Measurements from ENCODE around the gene HOXA13.

DNA sequence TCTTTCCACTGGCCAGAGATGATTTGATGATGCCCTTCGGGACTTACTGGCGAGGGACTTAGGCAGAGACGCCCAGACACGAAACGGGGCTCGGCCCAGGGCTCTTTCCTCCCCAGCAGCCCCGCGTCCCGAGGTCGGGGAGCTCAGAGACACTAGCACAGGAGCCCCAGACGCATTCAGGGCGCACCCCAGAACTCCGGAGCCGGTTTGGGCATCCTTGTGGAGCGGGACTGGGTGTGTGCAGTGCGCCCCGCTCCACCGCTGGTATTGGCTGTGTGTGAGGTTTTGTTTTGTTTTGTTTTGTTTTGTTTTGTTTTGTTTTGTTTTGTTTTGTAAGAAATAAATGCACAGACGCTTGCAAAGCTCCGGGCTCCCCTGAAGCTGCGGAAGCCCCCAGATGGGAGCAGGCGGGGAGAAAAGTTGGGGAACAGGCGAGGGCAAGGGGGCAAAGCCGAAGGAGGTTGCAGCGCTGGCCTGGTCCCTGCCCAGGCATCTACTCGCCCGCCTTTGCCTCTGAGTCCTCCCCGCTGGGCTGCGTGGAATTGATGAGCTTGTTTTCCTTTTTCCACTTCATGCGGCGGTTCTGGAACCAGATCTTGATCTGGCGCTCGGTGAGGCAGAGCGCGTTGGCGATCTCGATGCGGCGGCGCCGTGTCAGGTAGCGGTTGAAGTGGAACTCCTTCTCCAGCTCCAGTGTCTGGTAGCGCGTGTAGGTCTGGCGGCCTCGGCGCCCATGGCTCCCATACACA, 54.6 kb downstream of the HOXA13 start:
- TF ChIP-seq MXI1 (conservative IDR thresholded peaks at IDR 0.05; ENCODE audit: poor library complexity, severe bottlenecking) (no peak), POLR2AphosphoS5 (IDR thresholded peaks at IDR 0.05) (no peak), EZH2 (IDR thresholded peaks at IDR 0.05; ENCODE audit: borderline replicate concordance, insufficient read depth, low read length, poor library complexity, severe bottlenecking) (no peak), RAD21 (conservative IDR thresholded peaks at IDR 0.05) (no peak), SMC3 (conservative IDR thresholded peaks at IDR 0.05; ENCODE audit: poor library complexity) (no peak)
- TF ChIP-seq, protein P1, sequence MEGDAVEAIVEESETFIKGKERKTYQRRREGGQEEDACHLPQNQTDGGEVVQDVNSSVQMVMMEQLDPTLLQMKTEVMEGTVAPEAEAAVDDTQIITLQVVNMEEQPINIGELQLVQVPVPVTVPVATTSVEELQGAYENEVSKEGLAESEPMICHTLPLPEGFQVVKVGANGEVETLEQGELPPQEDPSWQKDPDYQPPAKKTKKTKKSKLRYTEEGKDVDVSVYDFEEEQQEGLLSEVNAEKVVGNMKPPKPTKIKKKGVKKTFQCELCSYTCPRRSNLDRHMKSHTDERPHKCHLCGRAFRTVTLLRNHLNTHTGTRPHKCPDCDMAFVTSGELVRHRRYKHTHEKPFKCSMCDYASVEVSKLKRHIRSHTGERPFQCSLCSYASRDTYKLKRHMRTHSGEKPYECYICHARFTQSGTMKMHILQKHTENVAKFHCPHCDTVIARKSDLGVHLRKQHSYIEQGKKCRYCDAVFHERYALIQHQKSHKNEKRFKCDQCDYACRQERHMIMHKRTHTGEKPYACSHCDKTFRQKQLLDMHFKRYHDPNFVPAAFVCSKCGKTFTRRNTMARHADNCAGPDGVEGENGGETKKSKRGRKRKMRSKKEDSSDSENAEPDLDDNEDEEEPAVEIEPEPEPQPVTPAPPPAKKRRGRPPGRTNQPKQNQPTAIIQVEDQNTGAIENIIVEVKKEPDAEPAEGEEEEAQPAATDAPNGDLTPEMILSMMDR (IDR thresholded peaks at IDR 0.05; ENCODE audit: poor library complexity, severe bottlenecking) = no peak

All from neural cell (in vitro differentiated cells).